Measurements from ENCODE around the gene TSGA10IP. TPM values are rescaled to one million over a fixed set of nuclear protein-coding genes. Genes with fewer than 3 reads are reported as not detected.

The TSGA10IP gene
- total RNA-seq, 1 experiment from 2014 or later = 3.4 TPM

DNA sequence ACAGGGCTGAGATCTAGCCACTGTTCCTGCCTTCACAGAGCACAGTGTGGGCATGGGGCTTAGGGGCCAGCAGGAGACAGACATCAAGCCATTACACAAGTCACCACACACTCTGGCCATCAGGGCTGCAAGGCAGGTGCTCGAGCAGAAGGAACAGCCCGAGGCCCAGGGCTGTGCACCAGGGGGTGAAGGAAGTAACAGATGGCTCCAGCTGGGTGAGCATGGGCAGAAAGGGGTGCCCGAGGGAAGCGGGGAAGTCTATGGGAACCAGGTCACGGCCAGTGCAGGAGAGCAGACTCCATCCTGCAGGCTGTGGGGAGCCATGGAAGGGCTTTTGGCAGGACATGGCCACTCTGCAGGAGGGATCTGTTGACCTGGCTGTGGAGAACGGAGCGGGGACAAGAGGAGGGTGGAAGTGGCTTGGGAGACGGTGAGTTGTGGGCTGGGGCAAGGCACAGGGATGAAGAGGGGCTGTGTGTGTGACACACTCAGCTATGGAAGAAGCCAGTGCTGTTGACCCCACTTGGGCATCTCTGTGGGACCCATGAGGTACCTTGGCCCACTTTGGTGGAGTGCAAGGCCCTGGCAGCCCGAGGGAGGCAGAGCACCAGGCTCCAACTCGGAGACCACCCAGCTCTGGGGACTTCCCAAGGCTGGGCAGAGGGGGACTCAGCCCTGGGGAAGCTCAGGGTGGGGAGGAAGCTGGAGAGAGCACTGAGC lies 30.0 kb upstream of the TSGA10IP start (continued):
- TF ChIP-seq ZNF512 (CRISPR knock-in tag; IDR thresholded peaks at IDR 0.05; ENCODE audit: borderline replicate concordance) (no peak), ZNF121 (CRISPR knock-in tag; IDR thresholded peaks at IDR 0.05) (no peak), PRRX2 (CRISPR knock-in tag; IDR thresholded peaks at IDR 0.05) (no peak), GTF2I (CRISPR knock-in tag; conservative IDR thresholded peaks at IDR 0.05) (no peak), CREM (CRISPR knock-in tag; IDR thresholded peaks at IDR 0.05) (no peak), ZNF263 (CRISPR knock-in tag; IDR thresholded peaks at IDR 0.05; ENCODE audit: low read depth) (no peak), ARID4B (CRISPR knock-in tag; IDR thresholded peaks at IDR 0.05; ENCODE audit: borderline replicate concordance) (no peak), NR3C1 (CRISPR knock-in tag; conservative IDR thresholded peaks at IDR 0.05; ENCODE audit: low read depth) (no peak), SP1 (CRISPR knock-in tag; conservative IDR thresholded peaks at IDR 0.05) (no peak), USF1 (CRISPR knock-in tag; IDR thresholded peaks at IDR 0.05) (no peak)
- TF ChIP-seq, protein P1, sequence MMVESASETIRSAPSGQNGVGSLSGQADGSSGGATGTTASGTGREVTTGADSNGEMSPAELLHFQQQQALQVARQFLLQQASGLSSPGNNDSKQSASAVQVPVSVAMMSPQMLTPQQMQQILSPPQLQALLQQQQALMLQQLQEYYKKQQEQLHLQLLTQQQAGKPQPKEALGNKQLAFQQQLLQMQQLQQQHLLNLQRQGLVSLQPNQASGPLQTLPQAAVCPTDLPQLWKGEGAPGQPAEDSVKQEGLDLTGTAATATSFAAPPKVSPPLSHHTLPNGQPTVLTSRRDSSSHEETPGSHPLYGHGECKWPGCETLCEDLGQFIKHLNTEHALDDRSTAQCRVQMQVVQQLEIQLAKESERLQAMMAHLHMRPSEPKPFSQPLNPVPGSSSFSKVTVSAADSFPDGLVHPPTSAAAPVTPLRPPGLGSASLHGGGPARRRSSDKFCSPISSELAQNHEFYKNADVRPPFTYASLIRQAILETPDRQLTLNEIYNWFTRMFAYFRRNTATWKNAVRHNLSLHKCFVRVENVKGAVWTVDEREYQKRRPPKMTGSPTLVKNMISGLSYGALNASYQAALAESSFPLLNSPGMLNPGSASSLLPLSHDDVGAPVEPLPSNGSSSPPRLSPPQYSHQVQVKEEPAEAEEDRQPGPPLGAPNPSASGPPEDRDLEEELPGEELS (CRISPR knock-in tag; IDR thresholded peaks at IDR 0.05) = no peak
- TF ChIP-seq, protein P2, sequence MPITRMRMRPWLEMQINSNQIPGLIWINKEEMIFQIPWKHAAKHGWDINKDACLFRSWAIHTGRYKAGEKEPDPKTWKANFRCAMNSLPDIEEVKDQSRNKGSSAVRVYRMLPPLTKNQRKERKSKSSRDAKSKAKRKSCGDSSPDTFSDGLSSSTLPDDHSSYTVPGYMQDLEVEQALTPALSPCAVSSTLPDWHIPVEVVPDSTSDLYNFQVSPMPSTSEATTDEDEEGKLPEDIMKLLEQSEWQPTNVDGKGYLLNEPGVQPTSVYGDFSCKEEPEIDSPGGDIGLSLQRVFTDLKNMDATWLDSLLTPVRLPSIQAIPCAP (CRISPR knock-in tag; IDR thresholded peaks at IDR 0.05) = no peak; the same call in 1 of the 2 replicates
- TF ChIP-seq, protein P3, sequence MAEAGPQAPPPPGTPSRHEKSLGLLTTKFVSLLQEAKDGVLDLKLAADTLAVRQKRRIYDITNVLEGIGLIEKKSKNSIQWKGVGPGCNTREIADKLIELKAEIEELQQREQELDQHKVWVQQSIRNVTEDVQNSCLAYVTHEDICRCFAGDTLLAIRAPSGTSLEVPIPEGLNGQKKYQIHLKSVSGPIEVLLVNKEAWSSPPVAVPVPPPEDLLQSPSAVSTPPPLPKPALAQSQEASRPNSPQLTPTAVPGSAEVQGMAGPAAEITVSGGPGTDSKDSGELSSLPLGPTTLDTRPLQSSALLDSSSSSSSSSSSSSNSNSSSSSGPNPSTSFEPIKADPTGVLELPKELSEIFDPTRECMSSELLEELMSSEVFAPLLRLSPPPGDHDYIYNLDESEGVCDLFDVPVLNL (CRISPR knock-in tag; IDR thresholded peaks at IDR 0.05; ENCODE audit: borderline replicate concordance, low read depth) = no peak

DNA sequence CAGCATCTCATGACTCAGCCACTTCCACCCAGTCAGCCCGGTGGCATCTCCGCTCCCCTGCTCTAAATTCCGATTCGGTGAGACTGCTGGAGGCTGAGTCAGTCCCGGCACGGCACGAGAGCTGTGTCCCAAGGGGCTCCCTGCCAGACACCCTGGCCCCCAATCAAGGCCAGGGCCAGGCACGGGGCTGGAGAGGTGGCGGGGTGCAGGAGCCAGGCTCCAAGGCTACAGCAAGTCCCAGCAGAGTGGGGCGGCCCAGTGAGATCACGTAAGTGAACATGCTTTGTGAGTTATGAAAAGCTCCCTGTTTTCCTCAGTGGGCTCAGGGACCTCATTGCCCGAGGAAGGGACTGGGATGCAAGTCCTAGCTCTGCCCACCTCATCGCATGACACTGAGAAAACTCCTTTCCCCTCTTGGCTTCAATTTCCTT lies 29.4 kb upstream of the TSGA10IP start:
- no peak overlapping the region for H3K27ac Mint-ChIP-seq
- TF ChIP-seq USF2 (CRISPR knock-in tag; IDR thresholded peaks at IDR 0.05) = no peak
- no peak for TF ChIP-seq ZNF138 (CRISPR knock-in tag; conservative IDR thresholded peaks at IDR 0.05)
- TF ChIP-seq ARID4B (CRISPR knock-in tag; IDR thresholded peaks at IDR 0.05; ENCODE audit: borderline replicate concordance) = no peak
- TF ChIP-seq GABPB1 (CRISPR knock-in tag; IDR thresholded peaks at IDR 0.05) = no peak
- TF ChIP-seq RORB (CRISPR knock-in tag; IDR thresholded peaks at IDR 0.05) = no peak

More for the DNA sequence above, 29.4 kb upstream of the TSGA10IP start:
- DNase-seq (ENCODE audit: low spot score) = no peak
- CTCF ChIA-PET = interaction anchor here (0.6 to 2.6 kb wide), 5 partner anchors 25 to 1731 kb away, joined by 3 to 9 read pairs (median 5); partner anchors contain the start of gene CCDC85B
- POLR2A ChIA-PET = interaction anchor here (0.6 to 1.2 kb wide), 4 partner anchors 25 to 57 kb away, joined by 3 read pairs; partner anchors contain the start of genes CCDC85B and MUS81
- H3K9me3 Mint-ChIP-seq = no peaks in the 10 kb centered on the region
- H3K27me3 Mint-ChIP-seq (ENCODE audit: low read depth) = peaks cover 6% of the 10 kb centered on the region
- no peaks in the 10 kb centered on the region for H3K36me3 Mint-ChIP-seq
- no peak overlapping the region for H3K4me3 Mint-ChIP-seq
- peaks cover 23% of the 10 kb centered on the region for H3K4me1 Mint-ChIP-seq
- ATAC-seq = no peak
